ENCODE results near the gene FOS. TPM values are rescaled to one million over a fixed set of nuclear protein-coding genes. Genes with fewer than 3 reads are reported as not detected.

The FOS gene
- total RNA-seq, 1 donor from 2014 or later, result 302 TPM

DNA sequence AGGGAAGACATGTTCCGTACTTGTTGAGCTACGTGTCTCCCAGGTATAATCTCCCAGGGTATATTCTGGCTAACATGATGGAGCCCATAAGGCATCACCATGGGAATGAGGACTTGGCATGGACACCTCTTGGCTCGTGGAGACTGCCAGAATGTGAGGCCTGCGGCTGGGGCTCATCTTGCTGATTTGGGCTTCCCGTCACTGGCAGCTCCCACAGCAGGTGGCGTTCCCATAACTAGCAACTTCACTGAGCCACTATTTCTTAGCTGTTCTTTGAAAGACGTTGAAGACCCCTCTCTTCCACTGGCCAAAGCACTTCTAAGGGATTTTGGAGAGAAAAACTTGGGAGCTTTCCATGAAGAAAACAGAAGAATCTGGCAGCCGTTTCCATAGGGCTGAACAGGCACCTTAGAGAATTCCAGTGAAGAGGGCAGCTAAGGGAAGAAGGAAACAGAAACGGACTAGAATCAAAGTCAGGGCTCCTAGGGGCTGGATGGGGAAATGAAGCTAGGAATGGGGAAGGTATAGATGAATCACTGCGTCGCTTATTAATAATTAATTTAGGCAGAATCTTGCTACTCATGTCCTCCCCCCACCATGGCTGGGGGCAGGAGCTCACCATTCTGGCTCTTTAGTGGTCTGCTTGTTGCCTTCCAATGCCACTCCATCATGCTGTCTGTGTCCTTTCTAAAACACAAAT lies 39.7 kb upstream of the FOS start:
- TF ChIP-seq, protein P1, sequence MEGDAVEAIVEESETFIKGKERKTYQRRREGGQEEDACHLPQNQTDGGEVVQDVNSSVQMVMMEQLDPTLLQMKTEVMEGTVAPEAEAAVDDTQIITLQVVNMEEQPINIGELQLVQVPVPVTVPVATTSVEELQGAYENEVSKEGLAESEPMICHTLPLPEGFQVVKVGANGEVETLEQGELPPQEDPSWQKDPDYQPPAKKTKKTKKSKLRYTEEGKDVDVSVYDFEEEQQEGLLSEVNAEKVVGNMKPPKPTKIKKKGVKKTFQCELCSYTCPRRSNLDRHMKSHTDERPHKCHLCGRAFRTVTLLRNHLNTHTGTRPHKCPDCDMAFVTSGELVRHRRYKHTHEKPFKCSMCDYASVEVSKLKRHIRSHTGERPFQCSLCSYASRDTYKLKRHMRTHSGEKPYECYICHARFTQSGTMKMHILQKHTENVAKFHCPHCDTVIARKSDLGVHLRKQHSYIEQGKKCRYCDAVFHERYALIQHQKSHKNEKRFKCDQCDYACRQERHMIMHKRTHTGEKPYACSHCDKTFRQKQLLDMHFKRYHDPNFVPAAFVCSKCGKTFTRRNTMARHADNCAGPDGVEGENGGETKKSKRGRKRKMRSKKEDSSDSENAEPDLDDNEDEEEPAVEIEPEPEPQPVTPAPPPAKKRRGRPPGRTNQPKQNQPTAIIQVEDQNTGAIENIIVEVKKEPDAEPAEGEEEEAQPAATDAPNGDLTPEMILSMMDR (IDR thresholded peaks at IDR 0.05), result no peak
- H3K27me3 ChIP-seq (ENCODE audit: low read depth), result no peaks in the 10 kb centered on the region
- intact Hi-C loops (cut with DNase I), result no loop called here
- H3K9me3 ChIP-seq, result no peaks in the 10 kb centered on the region
- ATAC-seq (no peak), DNase-seq (no peak)
- peaks cover 10% of the 10 kb centered on the region for H3K4me1 ChIP-seq
- H3K4me3 ChIP-seq, result no peak overlapping the region
- no peak overlapping the region for H3K27ac ChIP-seq
- no peaks in the 10 kb centered on the region for H3K36me3 ChIP-seq

DNA sequence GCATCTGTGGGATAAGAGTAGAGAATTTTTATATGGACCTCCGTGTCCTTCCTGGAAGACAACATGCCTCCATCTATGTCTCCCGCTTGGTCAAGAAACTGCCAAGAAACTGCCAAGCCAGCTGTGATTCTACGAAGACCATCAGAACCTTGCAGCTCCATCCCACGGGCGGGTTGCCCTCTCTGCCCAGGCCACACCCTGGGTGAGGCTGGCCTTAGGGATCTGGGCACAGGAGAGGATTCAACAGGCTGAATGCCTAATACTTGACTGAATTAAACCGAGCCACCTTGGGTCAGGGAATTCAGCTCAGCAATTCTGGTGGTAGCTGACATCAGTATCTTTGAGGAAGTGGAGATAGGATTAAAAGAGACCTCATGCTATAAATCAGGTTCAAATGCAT lies 37.8 kb upstream of the FOS start:
- H3K9me3 ChIP-seq, result no peaks in the 10 kb centered on the region
- no peak overlapping the region for H3K4me3 ChIP-seq
- intact Hi-C loops (cut with DNase I), result no loop called here
- peaks cover 10% of the 10 kb centered on the region for H3K4me1 ChIP-seq
- ATAC-seq (no peak), DNase-seq (no peak)
- no peaks in the 10 kb centered on the region for H3K36me3 ChIP-seq
- no peaks in the 10 kb centered on the region for H3K27me3 ChIP-seq (ENCODE audit: low read depth)
- H3K27ac ChIP-seq, result no peak overlapping the region
- TF ChIP-seq, protein P1 (IDR thresholded peaks at IDR 0.05), result no peak

DNA sequence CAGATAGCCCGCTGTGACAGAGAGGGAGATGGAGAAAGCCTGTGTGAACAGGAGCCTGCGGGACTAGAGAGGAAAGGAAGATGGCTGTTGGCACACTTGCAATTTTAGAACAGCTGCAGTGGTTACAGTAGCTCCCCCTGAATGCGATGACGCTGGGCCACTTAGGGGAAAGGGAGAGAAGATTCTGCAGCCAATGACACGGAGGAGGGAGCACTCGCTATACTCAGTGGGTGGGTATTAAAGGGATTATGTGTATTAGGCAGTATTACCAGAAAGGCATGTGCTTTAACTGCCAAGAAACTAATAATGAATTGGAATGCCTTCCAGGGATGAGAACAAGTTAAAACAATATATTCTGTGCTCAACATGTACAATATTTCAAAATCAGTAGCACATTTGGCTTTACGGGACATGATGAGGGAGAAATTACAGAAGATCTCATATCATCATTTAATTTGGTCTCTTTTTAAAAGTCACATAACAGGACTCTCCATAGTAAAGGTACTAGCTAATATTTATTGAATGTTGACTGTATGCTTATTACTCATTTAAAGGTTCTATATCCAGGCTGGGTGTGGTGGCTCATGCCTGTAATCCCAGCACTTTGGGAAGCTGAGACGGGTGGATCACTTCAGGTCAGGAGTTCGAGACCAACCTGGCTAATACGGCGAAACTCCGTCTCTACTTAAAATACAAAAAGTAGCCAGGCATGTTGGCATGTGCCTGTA lies 35.9 kb upstream of the FOS start:
- DNase-seq (peak; percentile 14), ATAC-seq (peak in 1 of 2 donors; percentile 61)
- no peaks in the 10 kb centered on the region for H3K9me3 ChIP-seq
- no peaks in the 10 kb centered on the region for H3K4me1 ChIP-seq
- no peaks in the 10 kb centered on the region for H3K27me3 ChIP-seq (ENCODE audit: low read depth)
- H3K36me3 ChIP-seq, result no peaks in the 10 kb centered on the region
- no peak overlapping the region for H3K4me3 ChIP-seq
- H3K27ac ChIP-seq, result no peak overlapping the region
- TF ChIP-seq, protein P1 (IDR thresholded peaks at IDR 0.05), result no peak
- intact Hi-C loops (cut with DNase I), result no loop called here

DNA sequence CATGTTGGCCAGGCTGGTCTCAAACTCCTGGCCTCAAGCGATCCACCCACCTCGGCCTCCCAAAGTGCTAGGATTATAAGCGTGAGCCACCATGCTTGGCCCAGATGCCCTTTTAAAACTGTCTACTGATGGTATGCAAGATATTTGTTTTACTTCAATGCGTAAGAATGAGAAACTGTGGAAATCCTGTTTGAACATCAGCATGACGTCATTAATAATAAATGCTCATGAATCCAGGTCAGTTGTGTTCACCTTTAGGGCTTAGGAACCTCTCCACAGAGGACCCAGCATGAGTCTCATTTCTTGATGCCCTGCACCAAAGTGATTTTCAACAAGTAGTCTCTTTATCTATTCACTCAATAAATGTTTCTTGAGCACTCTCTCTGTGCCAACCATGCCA lies 34.5 kb upstream of the FOS start:
- Histone ChIP-seq H3K9me3 (no peaks in the 10 kb centered on the region), H3K4me3 (no peak overlapping the region), H3K36me3 (no peaks in the 10 kb centered on the region), H3K27ac (no peak overlapping the region), H3K27me3 (ENCODE audit: low read depth) (no peaks in the 10 kb centered on the region), H3K4me1 (no peaks in the 10 kb centered on the region)
- ATAC-seq, result no peak
- TF ChIP-seq, protein P1 (IDR thresholded peaks at IDR 0.05), result no peak
- intact Hi-C loops (cut with DNase I), result no loop called here
- DNase-seq, result no peak

DNA sequence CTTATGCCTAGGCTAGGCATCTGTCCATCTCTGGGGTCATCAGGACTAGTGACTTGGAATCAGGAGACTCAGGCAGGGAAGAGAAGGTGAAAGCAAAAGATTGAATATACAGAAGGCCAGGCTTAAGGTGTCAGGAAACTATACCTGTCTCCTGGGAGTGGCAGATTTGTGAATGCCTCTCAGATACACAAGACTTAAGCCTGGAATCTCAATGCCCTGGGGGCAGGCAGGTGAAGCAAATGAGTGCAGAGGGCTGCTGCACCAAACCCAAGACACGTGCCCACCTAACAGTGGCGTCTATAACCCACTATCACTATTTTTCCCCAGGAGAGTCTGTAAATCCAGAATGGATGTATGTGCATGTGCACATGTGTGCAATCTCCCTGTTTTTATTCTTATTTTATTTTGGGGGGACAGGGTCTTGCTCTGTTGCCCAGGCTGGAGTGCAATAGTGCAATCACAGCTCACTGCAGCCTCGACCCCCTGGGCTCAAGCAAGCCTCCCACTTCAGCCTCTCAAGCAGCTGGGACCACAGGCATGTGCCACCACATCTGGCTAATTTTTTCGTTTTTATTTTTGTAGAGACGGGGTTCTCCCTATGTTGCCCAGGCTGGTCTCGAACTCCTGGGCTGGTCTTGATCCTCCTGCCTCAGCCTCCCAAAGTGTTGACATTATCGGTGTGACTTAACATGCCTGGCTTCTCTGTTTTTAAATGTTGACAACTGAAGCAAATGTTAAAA lies 31.9 kb upstream of the FOS start:
- ATAC-seq, result no peak
- no peaks in the 10 kb centered on the region for H3K4me1 ChIP-seq
- no peaks in the 10 kb centered on the region for H3K9me3 ChIP-seq
- no peak overlapping the region for H3K27ac ChIP-seq
- H3K27me3 ChIP-seq (ENCODE audit: low read depth), result no peaks in the 10 kb centered on the region
- TF ChIP-seq, protein P1 (IDR thresholded peaks at IDR 0.05), result no peak
- no peak overlapping the region for H3K4me3 ChIP-seq
- intact Hi-C loops (cut with DNase I), result no loop called here
- no peaks in the 10 kb centered on the region for H3K36me3 ChIP-seq
- DNase-seq, result peak; percentile 9
